ENCODE results near the gene SGPP1. TPM values are rescaled to one million over a fixed set of nuclear protein-coding genes. Genes with fewer than 3 reads are reported as not detected.
"Not testable (repeated sequence)": the region's sequence is repeated elsewhere in the genome, so short reads cannot be mapped to it uniquely, and the experiment has no call there.

Gene SGPP1
- total and polyA plus RNA-seq, 2 of the 4 experiments (the other 2 are of a cell fraction), result 8.6 to 11.1 TPM

DNA sequence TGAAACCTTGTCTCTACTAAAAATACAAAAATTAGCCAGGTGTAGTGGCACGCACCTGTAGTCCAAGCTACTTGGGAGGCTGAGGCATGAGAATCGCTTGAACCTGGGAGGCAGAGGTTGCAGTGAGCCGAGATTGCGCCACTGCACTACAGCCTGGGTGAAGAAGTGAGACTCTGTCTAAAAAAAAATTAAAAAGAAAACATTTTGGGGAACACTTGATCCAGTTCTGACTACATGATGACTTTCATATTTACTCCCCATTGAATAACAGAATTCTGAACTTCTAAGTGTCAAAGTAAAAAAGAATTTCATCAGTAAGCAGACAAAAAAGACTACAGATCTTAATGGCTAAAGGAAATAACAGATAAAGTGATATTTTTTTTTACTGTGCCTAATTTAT is 25.3 kb downstream of the SGPP1 start:
- H3K4ac ChIP-seq (ENCODE audit: low read depth, low read length); H2AK9ac ChIP-seq (replicated peaks; ENCODE audit: low read depth, low read length, poor library complexity); H4K91ac ChIP-seq (ENCODE audit: insufficient read depth, low read depth, low read length); H3K4me2 ChIP-seq (ENCODE audit: low read depth, low read length); H2AFZ ChIP-seq (replicated peaks; ENCODE audit: low read length, poor library complexity); H3K4me1 ChIP-seq (ENCODE audit: control insufficient read depth, insufficient read depth, low read length); POLR2A ChIA-PET (ENCODE audit: unreplicated experiment); ATAC-seq (ENCODE audit: low read depth); H3K23ac ChIP-seq (ENCODE audit: low read depth, low read length); H3K14ac ChIP-seq (replicated peaks; ENCODE audit: low read depth, low read length); H4K8ac ChIP-seq (ENCODE audit: low read depth in 2 of 2, low read length in 2 of 2); H3K27ac ChIP-seq (ENCODE audit: insufficient read depth, low read length); dilution Hi-C loops (cut with HindIII; ENCODE audit: low sequenced_read_pairs, unreplicated experiment); H2BK5ac ChIP-seq (ENCODE audit: low read depth, low read length, poor library complexity, severe bottlenecking); intact Hi-C loops (cut with micrococcal nuclease); H4K5ac ChIP-seq (ENCODE audit: low read depth, low read length); H3K36me3 ChIP-seq (ENCODE audit: control insufficient read depth, insufficient read depth, low read length); BruUV-seq (replicated peaks); H3K9me3 ChIP-seq (ENCODE audit: control insufficient read depth, insufficient read depth, low read length); H3K9me1 ChIP-seq (ENCODE audit: insufficient read depth, low read length); DNase-seq; H2BK120ac ChIP-seq (ENCODE audit: low read depth, low read length); H3K18ac ChIP-seq (ENCODE audit: low read depth, low read length); H2AK5ac ChIP-seq (ENCODE audit: low read depth, low read length); H3K27me3 ChIP-seq (ENCODE audit: control insufficient read depth, insufficient read depth, low read length); CTCF ChIA-PET; H2BK20ac ChIP-seq (ENCODE audit: low read depth, low read length); H3K4me3 ChIP-seq (ENCODE audit: insufficient read depth, low read depth, low read length); in situ Hi-C loops (cut with MboI; ENCODE audit: low sequenced_read_pairs); H4K20me1 ChIP-seq (ENCODE audit: insufficient read depth, low read length); H3K9ac ChIP-seq (ENCODE audit: low read depth, low read length); H3K56ac ChIP-seq (ENCODE audit: extremely low read depth, insufficient read depth, low read length); H2BK15ac ChIP-seq (ENCODE audit: low read depth, low read length): not testable (repeated sequence)
- no CpG with 5 or more reads among the region's 4 CpGs for WGBS, 2 experiments (ENCODE audit: extremely low coverage in 2 of 2, insufficient read length in 1 of 2)
- H3K79me1 ChIP-seq (ENCODE audit: low read depth in 1 of 2, low read length in 2 of 2), result peaks cover 12 to 39% of the 10 kb centered on the region in 2 experiments; a peak in 3 of 4 replicates
